ENCODE results near the gene LMOD3.

LMOD3 gene

DNA sequence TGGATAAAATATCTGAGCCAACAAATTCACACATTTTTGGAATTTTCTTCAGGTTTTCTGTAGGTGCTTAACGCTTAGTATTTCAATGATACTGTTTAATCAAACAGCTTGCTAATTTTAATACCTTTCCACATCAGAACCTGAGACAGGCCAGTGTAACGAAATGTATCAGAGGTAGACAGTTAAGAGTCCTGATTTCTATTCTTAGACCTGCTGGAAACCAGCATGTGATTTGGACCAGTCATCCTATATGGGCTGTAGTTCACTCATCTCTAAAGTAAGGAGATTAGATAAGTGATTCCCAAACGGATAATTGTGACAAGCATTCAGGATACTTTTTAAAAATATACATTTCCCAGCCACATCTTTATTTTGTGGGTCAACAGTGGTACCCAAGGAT lies 19.3 kb downstream of the LMOD3 start:
- in situ Hi-C loops (cut with HindIII; ENCODE audit: low sequenced_read_pairs), result no loop called here
- no peak for DNase-seq (ENCODE audit: low read depth, low spot score)
- TF ChIP-seq, protein P1, sequence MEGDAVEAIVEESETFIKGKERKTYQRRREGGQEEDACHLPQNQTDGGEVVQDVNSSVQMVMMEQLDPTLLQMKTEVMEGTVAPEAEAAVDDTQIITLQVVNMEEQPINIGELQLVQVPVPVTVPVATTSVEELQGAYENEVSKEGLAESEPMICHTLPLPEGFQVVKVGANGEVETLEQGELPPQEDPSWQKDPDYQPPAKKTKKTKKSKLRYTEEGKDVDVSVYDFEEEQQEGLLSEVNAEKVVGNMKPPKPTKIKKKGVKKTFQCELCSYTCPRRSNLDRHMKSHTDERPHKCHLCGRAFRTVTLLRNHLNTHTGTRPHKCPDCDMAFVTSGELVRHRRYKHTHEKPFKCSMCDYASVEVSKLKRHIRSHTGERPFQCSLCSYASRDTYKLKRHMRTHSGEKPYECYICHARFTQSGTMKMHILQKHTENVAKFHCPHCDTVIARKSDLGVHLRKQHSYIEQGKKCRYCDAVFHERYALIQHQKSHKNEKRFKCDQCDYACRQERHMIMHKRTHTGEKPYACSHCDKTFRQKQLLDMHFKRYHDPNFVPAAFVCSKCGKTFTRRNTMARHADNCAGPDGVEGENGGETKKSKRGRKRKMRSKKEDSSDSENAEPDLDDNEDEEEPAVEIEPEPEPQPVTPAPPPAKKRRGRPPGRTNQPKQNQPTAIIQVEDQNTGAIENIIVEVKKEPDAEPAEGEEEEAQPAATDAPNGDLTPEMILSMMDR (IDR thresholded peaks at IDR 0.05; ENCODE audit: low read depth, low read length), result no peak
- H3K4me3 ChIP-seq (ENCODE audit: low read depth, low read length), result no peak overlapping the region

- in situ Hi-C loops (cut with HindIII; ENCODE audit: low sequenced_read_pairs), result no loop called here
Observed at GRCh38 chr3:69102384-69102783, 20.0 kb downstream of the LMOD3 start.

DNA sequence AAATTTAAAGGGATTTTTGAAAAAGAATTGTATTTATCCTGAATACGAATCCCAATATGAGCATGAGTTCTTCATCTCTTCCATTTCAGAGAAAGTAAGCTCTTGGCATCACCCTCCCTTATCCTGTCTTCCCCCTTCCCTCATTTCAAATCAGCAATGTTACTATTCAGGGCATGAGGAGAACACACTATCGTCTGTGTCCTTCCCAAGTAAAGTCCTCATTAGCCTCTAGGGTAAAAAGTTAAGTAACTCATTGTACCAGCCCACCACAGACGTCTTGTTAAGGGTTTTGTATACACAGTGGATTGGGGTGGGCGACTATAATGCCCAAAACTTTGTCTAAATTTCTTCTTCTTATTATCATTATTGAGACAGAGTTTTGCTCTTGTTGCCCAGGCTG lies 22.8 kb downstream of the LMOD3 start:
- in situ Hi-C loops (cut with HindIII; ENCODE audit: low sequenced_read_pairs), result no loop called here
- no peak overlapping the region for H3K4me3 ChIP-seq (ENCODE audit: low read depth, low read length)
- no peak for DNase-seq (ENCODE audit: low read depth, low spot score)
- TF ChIP-seq, protein P1 (IDR thresholded peaks at IDR 0.05; ENCODE audit: low read depth, low read length), result no peak

More at GRCh38 chr3:69102384-69102783, 20.0 kb downstream of the LMOD3 start:
- H3K4me3 ChIP-seq (ENCODE audit: low read depth, low read length), result no peak overlapping the region
- no peak for DNase-seq (ENCODE audit: low read depth, low spot score)
- TF ChIP-seq, protein P1 (IDR thresholded peaks at IDR 0.05; ENCODE audit: low read depth, low read length), result no peak

DNA sequence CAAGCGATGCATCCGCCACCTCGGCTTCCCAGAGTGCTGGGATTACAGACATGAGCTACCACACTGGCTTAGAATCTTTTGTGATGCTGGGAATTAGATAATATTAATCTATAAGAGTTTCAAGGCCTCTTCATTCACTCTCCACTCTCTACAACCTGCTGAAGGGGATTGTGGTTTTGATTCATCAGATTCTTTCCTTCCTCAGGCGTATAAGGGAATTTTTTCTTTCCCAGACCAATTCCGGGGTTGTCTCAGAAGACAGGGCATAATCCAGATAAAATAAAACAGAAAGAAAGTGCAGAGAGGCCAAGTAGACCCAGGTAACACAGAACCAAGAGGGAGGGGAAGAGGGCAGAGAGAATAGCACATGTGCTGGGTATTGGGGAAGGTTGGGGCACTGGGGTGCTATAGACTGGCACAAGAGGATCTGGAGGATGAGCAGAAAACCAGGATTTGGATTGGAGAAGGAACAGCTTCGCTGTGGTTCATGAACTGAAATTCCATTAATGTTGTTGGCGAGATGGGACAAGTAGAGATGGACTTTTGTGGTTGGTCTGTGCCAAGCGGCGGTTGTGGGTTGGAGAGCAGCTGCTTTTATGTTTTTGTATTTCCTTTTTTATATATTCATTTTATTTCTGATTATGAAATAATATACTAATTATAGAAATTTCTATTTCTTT lies 24.8 kb downstream of the LMOD3 start:
- TF ChIP-seq, protein P1 (IDR thresholded peaks at IDR 0.05; ENCODE audit: low read depth, low read length), result no peak
- H3K4me3 ChIP-seq (ENCODE audit: low read depth, low read length), result no peak overlapping the region
- in situ Hi-C loops (cut with HindIII; ENCODE audit: low sequenced_read_pairs), result no loop called here
- no peak for DNase-seq (ENCODE audit: low read depth, low spot score)

DNA sequence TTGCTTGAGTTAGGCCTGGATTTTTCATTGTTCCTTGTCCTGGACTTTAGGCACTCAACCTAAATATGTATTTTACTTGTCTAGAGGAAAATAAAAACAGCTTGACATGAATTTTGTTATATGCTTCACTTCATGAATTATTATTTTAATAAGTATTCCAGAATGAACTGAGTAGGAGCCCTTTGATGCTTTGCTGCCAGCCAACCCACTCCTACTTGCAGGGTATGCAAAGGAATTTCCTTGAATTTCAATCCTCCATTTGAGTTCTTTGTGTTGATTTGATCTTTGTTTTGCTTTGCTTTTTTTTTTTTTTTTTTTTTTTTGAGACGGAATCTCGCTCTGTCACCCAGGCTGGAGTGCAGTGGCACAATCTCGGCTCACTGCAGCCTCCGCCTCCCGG lies 26.1 kb downstream of the LMOD3 start:
- H3K4me3 ChIP-seq (ENCODE audit: low read depth, low read length), result no peak overlapping the region
- in situ Hi-C loops (cut with HindIII; ENCODE audit: low sequenced_read_pairs), result no loop called here
- TF ChIP-seq, protein P1 (IDR thresholded peaks at IDR 0.05; ENCODE audit: low read depth, low read length), result no peak
- no peak for DNase-seq (ENCODE audit: low read depth, low spot score)

- DNase-seq (ENCODE audit: low read depth, low spot score), result no peak
- TF ChIP-seq, protein P1 (IDR thresholded peaks at IDR 0.05; ENCODE audit: low read depth, low read length), result no peak
- no peak overlapping the region for H3K4me3 ChIP-seq (ENCODE audit: low read depth, low read length)
- in situ Hi-C loops (cut with HindIII; ENCODE audit: low sequenced_read_pairs), result no loop called here
Observed at GRCh38 chr3:69095636-69096035, 26.8 kb downstream of the LMOD3 start.
